Measurements from ENCODE around the gene SPACA5. TPM values are rescaled to one million over a fixed set of nuclear protein-coding genes. Genes with fewer than 3 reads are reported as not detected.

Gene SPACA5
- total and polyA plus RNA-seq, 2 experiments from 2014 or later = not detected

DNA sequence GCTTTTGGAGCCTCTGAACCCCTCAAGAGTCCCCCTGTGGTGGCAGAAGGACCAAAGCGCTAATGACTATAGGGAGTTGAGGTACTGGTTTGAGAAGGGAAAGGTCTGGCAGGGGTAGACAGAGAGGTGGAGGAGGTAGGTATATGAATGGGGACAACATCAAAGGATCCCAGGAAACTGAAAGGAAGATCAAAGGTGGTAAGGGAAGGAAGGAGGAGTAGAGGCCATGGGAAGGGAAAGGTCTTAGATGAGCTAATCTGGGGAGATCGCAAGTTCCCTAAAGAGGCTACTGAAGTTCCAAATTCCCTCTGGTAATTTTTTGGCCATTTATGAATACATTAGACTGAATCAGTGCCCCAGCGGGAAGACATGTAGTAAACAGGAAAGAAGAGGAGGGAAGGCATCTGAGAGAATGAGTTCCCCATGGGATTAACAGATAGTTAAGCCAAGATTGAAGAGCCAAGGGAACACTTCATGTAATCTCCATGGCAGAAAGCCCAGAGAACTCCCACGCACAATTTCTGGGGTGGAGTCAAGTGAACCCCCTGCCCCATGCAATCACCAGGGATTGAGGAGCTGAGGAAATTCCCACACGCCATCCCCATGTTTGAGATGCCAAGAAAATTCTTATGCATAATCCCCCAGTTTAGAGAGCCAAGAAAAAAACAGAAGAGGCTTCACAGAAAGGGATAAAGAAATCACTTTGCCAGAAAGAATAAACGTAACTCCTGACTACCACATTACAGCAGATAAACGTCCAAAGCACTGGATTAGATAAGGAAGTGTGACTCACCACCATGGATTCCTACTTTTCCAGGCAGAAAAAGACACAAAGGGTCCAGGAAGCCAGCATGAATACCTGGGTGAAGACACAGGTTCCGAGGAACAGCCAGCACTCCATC is 38.9 kb downstream of the SPACA5 start:
- in situ Hi-C loops (cut with MboI) = loop anchor here (25.0 kb wide), 1 partner anchor 508 kb away; no protein-coding TSS in a partner anchor
- H4K20me1 ChIP-seq (ENCODE audit: insufficient read depth) = no peaks in the 10 kb centered on the region
- H3K27ac ChIP-seq = peak overlapping the region; percentile 43
- no peaks in the 10 kb centered on the region for H3K36me3 ChIP-seq (ENCODE audit: low read depth)
- H3K9ac ChIP-seq = no peak overlapping the region; the same call in 1 of the 2 replicates
- no peaks in the 10 kb centered on the region for H3K9me3 ChIP-seq (ENCODE audit: low read depth)
- no peaks in the 10 kb centered on the region for H3K9me2 ChIP-seq (ENCODE audit: insufficient read depth)
- H3K27me3 ChIP-seq (replicated peaks; ENCODE audit: insufficient read depth) = no peaks in the 10 kb centered on the region
- H2AFZ ChIP-seq = no peak overlapping the region
- peak; percentile 65 for DNase-seq
- peak overlapping the region; percentile 15; the same call in 1 of the 2 replicates for H3K4me3 ChIP-seq
- peak overlapping the region; percentile 56 for H3K4me2 ChIP-seq (ENCODE audit: unreplicated experiment)
- no peak for TF ChIP-seq EZH2phosphoT487 (IDR thresholded peaks at IDR 0.05; ENCODE audit: insufficient read depth, low read depth)
- no peak for TF ChIP-seq EZH2 (IDR thresholded peaks at IDR 0.05; ENCODE audit: insufficient read depth, poor library complexity, severe bottlenecking)
- WGBS, 2 experiments (ENCODE audit: low coverage in 1 of 2, low lambda C conversion rate in 2 of 2, missing lambda C conversion rate in 2 of 2) = 2 to 13% methylated on average over 7 to 8 of the region's 8 CpGs
- H3K4me1 ChIP-seq (ENCODE audit: insufficient read depth) = peaks cover 5% of the 10 kb centered on the region
- peaks cover 12% of the 10 kb centered on the region; the same call in 1 of the 2 replicates for H3F3A ChIP-seq (ENCODE audit: insufficient read depth)
- no peaks in the 10 kb centered on the region for H3K79me2 ChIP-seq (ENCODE audit: insufficient read depth)

DNA sequence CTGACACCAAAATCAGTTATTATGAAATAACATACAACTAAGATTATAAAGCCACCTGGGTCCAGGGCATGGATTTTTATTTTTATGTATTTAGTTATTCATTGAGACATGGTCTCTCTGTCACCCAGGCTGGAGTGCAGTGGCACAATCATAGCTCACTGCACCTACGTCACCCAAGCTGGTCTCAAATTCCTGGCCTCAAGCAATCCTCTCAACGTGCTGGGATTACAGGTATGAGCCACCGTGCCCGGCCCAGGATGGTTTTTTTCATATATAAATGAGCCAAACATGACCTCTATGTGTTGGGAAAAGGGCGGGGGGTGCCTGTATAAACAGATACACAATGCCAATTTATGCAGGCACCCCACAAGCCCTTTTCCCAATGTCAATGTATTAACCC is 40.1 kb downstream of the SPACA5 start:
- Histone ChIP-seq H2AFZ (no peak overlapping the region), H3K9ac (no peak overlapping the region), H3K4me1 (ENCODE audit: insufficient read depth) (peaks cover 5% of the 10 kb centered on the region), H4K20me1 (ENCODE audit: insufficient read depth) (no peaks in the 10 kb centered on the region), H3F3A (ENCODE audit: insufficient read depth) (peaks cover 12% of the 10 kb centered on the region; the same call in 1 of the 2 replicates), H3K36me3 (ENCODE audit: low read depth) (no peaks in the 10 kb centered on the region), H3K4me2 (ENCODE audit: unreplicated experiment) (no peak overlapping the region), H3K27ac (no peak overlapping the region), H3K9me2 (ENCODE audit: insufficient read depth) (no peaks in the 10 kb centered on the region), H3K79me2 (ENCODE audit: insufficient read depth) (no peaks in the 10 kb centered on the region), H3K9me3 (ENCODE audit: low read depth) (no peaks in the 10 kb centered on the region), H3K27me3 (replicated peaks; ENCODE audit: insufficient read depth) (no peaks in the 10 kb centered on the region), H3K4me3 (no peak overlapping the region)
- TF ChIP-seq EZH2 (IDR thresholded peaks at IDR 0.05; ENCODE audit: insufficient read depth, poor library complexity, severe bottlenecking) (no peak), EZH2phosphoT487 (IDR thresholded peaks at IDR 0.05; ENCODE audit: insufficient read depth, low read depth) (no peak)
- 91 to 96% methylated on average over 4 to 5 of the region's 5 CpGs for WGBS, 2 experiments (ENCODE audit: low coverage in 1 of 2, low lambda C conversion rate in 2 of 2, missing lambda C conversion rate in 2 of 2)
- DNase-seq = no peak
- in situ Hi-C loops (cut with MboI) = loop anchor here (25.0 kb wide), 1 partner anchor 510 kb away; no protein-coding TSS in a partner anchor

DNA sequence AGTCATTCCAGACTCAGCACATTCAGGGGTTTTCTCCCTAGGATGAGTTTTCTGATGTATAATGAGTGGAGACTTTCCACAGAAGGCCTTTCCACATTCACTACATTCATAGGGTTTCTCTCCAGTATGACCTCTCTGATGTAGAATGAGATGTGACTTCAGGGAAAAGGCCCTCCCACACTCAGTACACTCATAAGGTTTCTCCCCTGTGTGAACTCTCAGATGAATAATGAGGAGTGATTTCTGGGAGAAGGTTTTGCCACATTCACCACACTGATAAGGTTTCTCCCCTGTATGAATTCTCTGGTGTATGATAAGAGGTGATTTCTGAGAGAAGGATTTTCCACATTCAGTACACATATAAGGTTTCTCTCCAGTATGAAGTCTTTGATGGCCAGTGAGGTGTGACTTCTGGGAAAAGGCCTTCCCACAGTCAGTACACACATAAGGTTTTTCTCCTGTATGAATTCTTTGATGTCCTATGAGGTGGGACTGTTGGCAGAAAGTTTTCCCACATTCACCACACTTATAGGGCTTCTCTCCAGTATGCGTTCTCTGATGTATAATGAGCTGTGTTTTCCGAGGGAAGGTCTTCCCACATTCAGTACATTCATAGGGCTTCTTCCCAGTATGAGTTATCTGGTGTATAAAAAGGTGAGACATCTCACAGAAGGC is 52.0 kb downstream of the SPACA5 start:
- no peak for DNase-seq
- H3K27me3 ChIP-seq (replicated peaks; ENCODE audit: insufficient read depth) = no peaks in the 10 kb centered on the region
- H3K4me1 ChIP-seq (ENCODE audit: insufficient read depth) = no peaks in the 10 kb centered on the region
- 54 to 88% methylated on average over 2 of the region's 2 CpGs for WGBS, 2 experiments (ENCODE audit: low coverage in 1 of 2, low lambda C conversion rate in 2 of 2, missing lambda C conversion rate in 2 of 2)
- no peaks in the 10 kb centered on the region for H3K9me3 ChIP-seq (ENCODE audit: low read depth)
- no peak overlapping the region for H3K27ac ChIP-seq
- in situ Hi-C loops (cut with MboI) = no loop called here
- H3K36me3 ChIP-seq (ENCODE audit: low read depth) = no peaks in the 10 kb centered on the region
- TF ChIP-seq EZH2 (IDR thresholded peaks at IDR 0.05; ENCODE audit: insufficient read depth, poor library complexity, severe bottlenecking) = no peak
- TF ChIP-seq EZH2phosphoT487 (IDR thresholded peaks at IDR 0.05; ENCODE audit: insufficient read depth, low read depth) = no peak
- H4K20me1 ChIP-seq (ENCODE audit: insufficient read depth) = no peaks in the 10 kb centered on the region
- H3K9ac ChIP-seq = no peak overlapping the region
- no peaks in the 10 kb centered on the region for H3K79me2 ChIP-seq (ENCODE audit: insufficient read depth)
- H3K9me2 ChIP-seq (ENCODE audit: insufficient read depth) = no peaks in the 10 kb centered on the region
- H2AFZ ChIP-seq = no peak overlapping the region
- no peaks in the 10 kb centered on the region for H3F3A ChIP-seq (ENCODE audit: insufficient read depth)
- no peak overlapping the region for H3K4me2 ChIP-seq (ENCODE audit: unreplicated experiment)
- H3K4me3 ChIP-seq = no peak overlapping the region

DNA sequence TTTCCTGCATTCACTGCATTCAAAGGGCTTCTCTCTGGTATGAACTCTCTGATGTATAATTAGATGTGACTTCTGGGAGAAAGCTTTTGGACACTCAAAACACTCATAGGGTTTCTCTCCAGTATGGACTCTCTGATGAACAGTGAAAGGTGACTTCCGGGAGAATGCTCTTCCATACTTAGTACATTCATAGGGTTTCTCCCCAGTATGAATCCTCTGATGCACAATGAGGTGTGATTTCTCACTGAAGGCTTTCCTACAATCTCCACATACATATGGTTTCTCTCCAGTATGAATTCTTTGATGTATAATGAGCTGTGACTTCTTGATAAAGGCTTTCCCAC is 52.5 kb downstream of the SPACA5 start:
- no peak for DNase-seq
- no peaks in the 10 kb centered on the region for H3K27me3 ChIP-seq (replicated peaks; ENCODE audit: insufficient read depth)
- 89 to 90% methylated on average over 1 of the region's 1 CpG for WGBS, 2 experiments (ENCODE audit: low coverage in 1 of 2, low lambda C conversion rate in 2 of 2, missing lambda C conversion rate in 2 of 2)
- in situ Hi-C loops (cut with MboI) = no loop called here
- no peak overlapping the region for H3K27ac ChIP-seq
- H2AFZ ChIP-seq = no peak overlapping the region
- no peaks in the 10 kb centered on the region for H3F3A ChIP-seq (ENCODE audit: insufficient read depth)
- TF ChIP-seq EZH2phosphoT487 (IDR thresholded peaks at IDR 0.05; ENCODE audit: insufficient read depth, low read depth) (no peak), EZH2 (IDR thresholded peaks at IDR 0.05; ENCODE audit: insufficient read depth, poor library complexity, severe bottlenecking) (no peak)
- no peaks in the 10 kb centered on the region for H3K9me3 ChIP-seq (ENCODE audit: low read depth)
- H3K9me2 ChIP-seq (ENCODE audit: insufficient read depth) = no peaks in the 10 kb centered on the region
- no peak overlapping the region for H3K9ac ChIP-seq
- no peak overlapping the region for H3K4me2 ChIP-seq (ENCODE audit: unreplicated experiment)
- H4K20me1 ChIP-seq (ENCODE audit: insufficient read depth) = no peaks in the 10 kb centered on the region
- no peaks in the 10 kb centered on the region for H3K4me1 ChIP-seq (ENCODE audit: insufficient read depth)
- no peak overlapping the region for H3K4me3 ChIP-seq
- no peaks in the 10 kb centered on the region for H3K36me3 ChIP-seq (ENCODE audit: low read depth)
- H3K79me2 ChIP-seq (ENCODE audit: insufficient read depth) = no peaks in the 10 kb centered on the region

Other genes starting within 250 kb of the SPACA5 start
- gene ZNF81, start 170.1 kb upstream of the SPACA5 start, total RNA-seq (2014; rRNA removed; shearing (Covaris generic)) = 2.1 and 3.5 TPM in 2 replicates
- 2.5 and 5.4 TPM in 2 replicates for gene ZNF81, start 170.1 kb upstream of the SPACA5 start, polyA plus RNA-seq (2016; fragmentation: Nextera tagmentation; extraction: Ambion mirVana)
- 1.0 and 1.6 TPM in 2 replicates for gene ZNF182, start 3.0 kb upstream of the SPACA5 start, total RNA-seq (2014; rRNA removed; shearing (Covaris generic))
- gene ZNF182, start 3.0 kb upstream of the SPACA5 start, polyA plus RNA-seq (2016; fragmentation: Nextera tagmentation; extraction: Ambion mirVana) = 2.6 TPM in 2 replicates
- gene ZNF630, start 64.7 kb downstream of the SPACA5 start, total RNA-seq (2014; rRNA removed; shearing (Covaris generic)) = 0.22 and 0.25 TPM in 2 replicates
- 0.41 and 0.53 TPM in 2 replicates for gene ZNF630, start 64.7 kb downstream of the SPACA5 start, polyA plus RNA-seq (2016; fragmentation: Nextera tagmentation; extraction: Ambion mirVana)
- not detected in 2 replicates for gene SPACA5B, start 123.6 kb downstream of the SPACA5 start, total RNA-seq (2014; rRNA removed; shearing (Covaris generic))
- gene SPACA5B, start 123.6 kb downstream of the SPACA5 start, polyA plus RNA-seq (2016; fragmentation: Nextera tagmentation; extraction: Ambion mirVana) = not detected in 2 replicates
- not detected in 2 replicates for gene SSX5, start 189.8 kb downstream of the SPACA5 start, total RNA-seq (2014; rRNA removed; shearing (Covaris generic))
- not detected in 2 replicates for gene SSX5, start 189.8 kb downstream of the SPACA5 start, polyA plus RNA-seq (2016; fragmentation: Nextera tagmentation; extraction: Ambion mirVana)
- not detected in 2 replicates for gene SSX1, start 248.4 kb downstream of the SPACA5 start, total RNA-seq (2014; rRNA removed; shearing (Covaris generic))
- not detected in 2 replicates for gene SSX1, start 248.4 kb downstream of the SPACA5 start, polyA plus RNA-seq (2016; fragmentation: Nextera tagmentation; extraction: Ambion mirVana)